ENCODE results near the gene IGSF10. TPM values are rescaled to one million over a fixed set of nuclear protein-coding genes. Genes with fewer than 3 reads are reported as not detected.

Gene IGSF10
- total and polyA plus RNA-seq, 2 donors from 2014 or later = 0.63 to 0.82 TPM

GRCh38 chr3:151415289-151415688 is 45.6 kb downstream of the IGSF10 start:
- DNase-seq (no peak), FAIRE-seq (no peak)
- Histone ChIP-seq H3K36me3 (ENCODE audit: control insufficient read depth in 2 of 3, insufficient read depth in 3 of 3, low read length in 3 of 3) (no peaks in the 10 kb centered on the region), H3K9ac (ENCODE audit: low read length in 3 of 3) (no peak overlapping the region), H3K27me3 (ENCODE audit: control insufficient read depth, insufficient read depth, low read length) (no peaks in the 10 kb centered on the region), H3K27ac (ENCODE audit: low read depth in 2 of 2, low read length in 2 of 2) (no peak overlapping the region), H3K4me3 (ENCODE audit: low read length in 3 of 3) (no peak overlapping the region), H3K9me3 (ENCODE audit: control insufficient read depth in 2 of 3, insufficient read depth in 1 of 3, low read length in 3 of 3) (no peaks in the 10 kb centered on the region), H3K4me1 (ENCODE audit: control insufficient read depth in 2 of 3, insufficient read depth in 2 of 3, low read depth in 1 of 3, low read length in 3 of 3) (no peaks in the 10 kb centered on the region)
- intact Hi-C loops (cut with DNase I) = no loop called here
- no peak for TF ChIP-seq CTCF (IDR thresholded peaks at IDR 0.05; ENCODE audit: borderline replicate concordance, extremely low read depth, insufficient read depth)

GRCh38 chr3:151412989-151413388 is 47.9 kb downstream of the IGSF10 start:
- intact Hi-C loops (cut with DNase I) = no loop called here
- Histone ChIP-seq H3K9ac (ENCODE audit: low read length in 3 of 3) (no peak overlapping the region), H3K36me3 (ENCODE audit: control insufficient read depth in 2 of 3, insufficient read depth in 3 of 3, low read length in 3 of 3) (no peaks in the 10 kb centered on the region), H3K27me3 (ENCODE audit: control insufficient read depth, insufficient read depth, low read length) (no peaks in the 10 kb centered on the region), H3K4me1 (ENCODE audit: control insufficient read depth in 2 of 3, insufficient read depth in 2 of 3, low read depth in 1 of 3, low read length in 3 of 3) (no peaks in the 10 kb centered on the region), H3K9me3 (ENCODE audit: control insufficient read depth in 2 of 3, insufficient read depth in 1 of 3, low read length in 3 of 3) (no peaks in the 10 kb centered on the region), H3K4me3 (ENCODE audit: low read length in 3 of 3) (no peak overlapping the region), H3K27ac (ENCODE audit: low read depth in 2 of 2, low read length in 2 of 2) (no peak overlapping the region)
- DNase-seq (no peak), FAIRE-seq (no peak)
- no peak for TF ChIP-seq CTCF (IDR thresholded peaks at IDR 0.05; ENCODE audit: borderline replicate concordance, extremely low read depth, insufficient read depth)

Other genes starting within 250 kb of the IGSF10 start
- gene P2RY14, start 182.5 kb downstream of the IGSF10 start, total RNA-seq = 2.4 TPM
- 0.54 TPM for gene P2RY14, start 182.5 kb downstream of the IGSF10 start, polyA plus RNA-seq (ENCODE audit: insufficient read depth, low read depth, low replicate concordance)
- 0.72 TPM for gene GPR87, start 144.2 kb downstream of the IGSF10 start, total RNA-seq
- not detected for gene GPR87, start 144.2 kb downstream of the IGSF10 start, polyA plus RNA-seq (ENCODE audit: insufficient read depth, low read depth, low replicate concordance)
- 2.5 TPM for gene P2RY13, start 131.5 kb downstream of the IGSF10 start, total RNA-seq
- 0.71 TPM for gene P2RY13, start 131.5 kb downstream of the IGSF10 start, polyA plus RNA-seq (ENCODE audit: insufficient read depth, low read depth, low replicate concordance)
- 2.2 TPM for gene P2RY12, start 76.3 kb downstream of the IGSF10 start, total RNA-seq
- gene P2RY12, start 76.3 kb downstream of the IGSF10 start, polyA plus RNA-seq (ENCODE audit: insufficient read depth, low read depth, low replicate concordance) = not detected

All from kidney (tissue), 14 donors.